ENCODE data around the gene HAGH. TPM values are rescaled to one million over a fixed set of nuclear protein-coding genes. Genes with fewer than 3 reads are reported as not detected.

Gene HAGH
- total and polyA plus RNA-seq, 9 of the 15 experiments (the other 6 are each of a cell fraction or from before 2014, with no cell fraction given) = 0.46 to 35.1 (median 16.8) TPM

GRCh38 chr16:1776991-1777374 lies 49.6 kb downstream of the HAGH start (continued):
- TF ChIP-seq SIN3A (IDR thresholded peaks at IDR 0.05; ENCODE audit: borderline replicate concordance in 2 of 2, control insufficient read depth in 1 of 2, low read depth in 2 of 2, low read length in 2 of 2) (no peak), BDP1 (IDR thresholded peaks at IDR 0.05; ENCODE audit: insufficient read depth, insufficient read length) (no peak), SNIP1 (IDR thresholded peaks at IDR 0.05; ENCODE audit: low read depth) (no peak), ZNF592 (IDR thresholded peaks at IDR 0.05) (no peak), ZFX (CRISPR knock-in tag; IDR thresholded peaks at IDR 0.05) (peak; percentile 36), POLR2A (conservative IDR thresholded peaks at IDR 0.05) (peak; percentile 26; the same call in 1 of the 2 replicates), FOXO4 (CRISPR knock-in tag; IDR thresholded peaks at IDR 0.05) (no peak), ERF (CRISPR knock-in tag; IDR thresholded peaks at IDR 0.05) (no peak), SUPT5H (IDR thresholded peaks at IDR 0.05) (peak; percentile 8; the same call in 1 of the 2 replicates), NCOA4 (IDR thresholded peaks at IDR 0.05; ENCODE audit: partially characterized antibody) (no peak), SMARCE1 (IDR thresholded peaks at IDR 0.05) (no peak), PPARD (CRISPR knock-in tag; IDR thresholded peaks at IDR 0.05) (no peak), ARID3B (CRISPR knock-in tag; IDR thresholded peaks at IDR 0.05; ENCODE audit: borderline replicate concordance) (no peak), ZNF76 (CRISPR knock-in tag; IDR thresholded peaks at IDR 0.05; ENCODE audit: borderline replicate concordance) (no peak), POLR3A (IDR thresholded peaks at IDR 0.05; ENCODE audit: borderline replicate concordance, extremely low read depth, insufficient read depth, insufficient read length) (no peak), TFAP4 (CRISPR knock-in tag; IDR thresholded peaks at IDR 0.05; ENCODE audit: borderline replicate concordance) (no peak), CREB5 (CRISPR knock-in tag; IDR thresholded peaks at IDR 0.05) (no peak), TRIM25 (IDR thresholded peaks at IDR 0.05; ENCODE audit: borderline replicate concordance) (no peak)

All from K562 (cell line).